Omental fat pad (tissue), 4 donors: ENCODE measurements around the gene GUCA1A. TPM values are rescaled to one million over a fixed set of nuclear protein-coding genes. Genes with fewer than 3 reads are reported as not detected.
"Not testable (repeated sequence)": the region's sequence is repeated elsewhere in the genome, so short reads cannot be mapped to it uniquely, and the experiment has no call there.

Experiments used
- ATAC-seq: fragments of 150-250 bp; one replicate; pipeline ENCODE4 v1.9.1; 2016; ENCODE audit warnings: mild to moderate bottlenecking, moderate library complexity; ENCODE audit not compliant: low FRiP score
- DNase-seq: peaks from one replicate; pipeline ENCODE4 v3.0.0-alpha.2; 2019; ENCODE audit warnings: low spot score
- CTCF ChIP-seq, 3 donors: fragments of 450-650 bp; IDR thresholded peaks; one replicate each; pipeline ENCODE4 v1.5.1; 2016 to 2017; ENCODE audit warnings: antibody characterized with exemption in 3 of 3, mild to moderate bottlenecking in 3 of 3, moderate library complexity in 2 of 3
- total RNA-seq, 4 donors: library from RNA; depleted of rRNA; stranded (reverse); fragments of >200 nt; gene quantifications; one replicate each; pipeline ENCODE4 v1.1.0, GENCODE V29; 2016

Gene GUCA1A
- total RNA-seq, 4 donors from 2014 or later = not detected

GRCh38 chr6:42210551-42210950 is 37.4 kb downstream of the GUCA1A start:
- ATAC-seq (no peak), DNase-seq (no peak)
- no peak for TF ChIP-seq CTCF (IDR thresholded peaks at IDR 0.05)

- no peak for ATAC-seq
- DNase-seq = no peak
- TF ChIP-seq CTCF (IDR thresholded peaks at IDR 0.05) = no peak
Measured at GRCh38 chr6:42211726-42212125, 38.6 kb downstream of the GUCA1A start.

- DNase-seq (no peak), ATAC-seq (no peak)
- TF ChIP-seq CTCF (IDR thresholded peaks at IDR 0.05) = no peak
Measured at GRCh38 chr6:42212442-42212841, 39.3 kb downstream of the GUCA1A start.

- not testable (repeated sequence) for ATAC-seq, DNase-seq
Measured at GRCh38 chr6:42216495-42216894, 43.3 kb downstream of the GUCA1A start.

GRCh38 chr6:42217157-42217518 is 44.0 kb downstream of the GUCA1A start:
- no peak for TF ChIP-seq CTCF (IDR thresholded peaks at IDR 0.05)
- ATAC-seq (no peak), DNase-seq (no peak)

GRCh38 chr6:42217519-42218367 is 44.6 kb downstream of the GUCA1A start, which contains the start of gene MRPS10:
TSS of gene MRPS10 (minus strand) at chr6:42217861. CDS start at chr6:42217849, 12 bp downstream.
- DNase-seq (peak; percentile 84), ATAC-seq (peak; percentile 98)
- TF ChIP-seq CTCF (IDR thresholded peaks at IDR 0.05) = no peak

- DNase-seq (no peak), ATAC-seq (no peak)
- TF ChIP-seq CTCF (IDR thresholded peaks at IDR 0.05) = no peak
Measured at GRCh38 chr6:42220807-42221206, 47.6 kb downstream of the GUCA1A start.
